Measurements from ENCODE around the gene STARD13.

STARD13 gene

GRCh38 chr13:33073338-33073737 lies 212.2 kb downstream of the STARD13 start:
- DNase-seq (ENCODE audit: insufficient read length, low spot score) (no peak), FAIRE-seq (no peak)

GRCh38 chr13:33072759-33073158 lies 212.8 kb downstream of the STARD13 start:
- DNase-seq (ENCODE audit: insufficient read length, low spot score) (no peak), FAIRE-seq (no peak)

GRCh38 chr13:33072282-33072681 lies 213.3 kb downstream of the STARD13 start:
- FAIRE-seq (no peak), DNase-seq (ENCODE audit: insufficient read length, low spot score) (no peak)

GRCh38 chr13:33070713-33071112 lies 214.8 kb downstream of the STARD13 start:
- FAIRE-seq, result no peak
- no peak for DNase-seq (ENCODE audit: insufficient read length, low spot score)

- FAIRE-seq (no peak), DNase-seq (ENCODE audit: insufficient read length, low spot score) (no peak)
These were observed 216.2 kb downstream of the STARD13 start for GRCh38 chr13:33069365-33069764.

- no peak for DNase-seq (ENCODE audit: insufficient read length, low spot score)
- no peak for FAIRE-seq
These were observed 219.2 kb downstream of the STARD13 start for GRCh38 chr13:33066329-33066728.

- FAIRE-seq, result no peak
These were observed 224.7 kb downstream of the STARD13 start for GRCh38 chr13:33060815-33061214.

GRCh38 chr13:33058776-33059327 lies 226.7 kb downstream of the STARD13 start:
- no peak for FAIRE-seq
- no peak for DNase-seq (ENCODE audit: insufficient read length, low spot score)

More at GRCh38 chr13:33060815-33061214, 224.7 kb downstream of the STARD13 start:
- DNase-seq (ENCODE audit: insufficient read length, low spot score), result no peak

GRCh38 chr13:33057019-33057780 lies 228.4 kb downstream of the STARD13 start:
- FAIRE-seq (no peak), DNase-seq (ENCODE audit: insufficient read length, low spot score) (no peak)

GRCh38 chr13:33053397-33054066 lies 232.0 kb downstream of the STARD13 start:
- no peak for FAIRE-seq
- no peak for DNase-seq (ENCODE audit: insufficient read length, low spot score)

Measured in GM19239 (cell line).